Natural killer cell (primary cell): Measurements from ENCODE around the gene CBLB. TPM values are rescaled to one million over a fixed set of nuclear protein-coding genes. Genes with fewer than 3 reads are reported as not detected.

Experiments used
- ATAC-seq, 3 donors: fragments of 150-1000 bp in 2 of 3; fragments of 200-7000 bp in 1 of 3; cut with Tn5 transposase; 1 replicate in 1 of 3; 2 replicates in 2 of 3; pipeline ENCODE4 v1.10.0; 2021; ENCODE audit warnings: mild to moderate bottlenecking in 2 of 3, moderate library complexity in 2 of 3
- DNase-seq, 2 donors: peaks; one replicate each; pipeline versions ENCODE4 v3.0.0 to v3.0.0-alpha.2; 2013 to 2021; ENCODE audit warnings: mixed read lengths in 1 of 2
- H3K27ac ChIP-seq: one replicate; pipeline ENCODE4 v1.5.1; 2013; ENCODE audit warnings: mild to moderate bottlenecking, low read length
- H3K27me3 ChIP-seq: one replicate; pipeline ENCODE4 v1.6.1; 2013; ENCODE audit warnings: low read length; ENCODE audit not compliant: control insufficient read depth, insufficient read depth
- H3K36me3 ChIP-seq: one replicate; pipeline ENCODE4 v1.6.1; 2013; ENCODE audit warnings: low read length; ENCODE audit not compliant: control insufficient read depth, insufficient read depth
- H3K4me1 ChIP-seq: one replicate; pipeline ENCODE4 v1.6.1; 2013; ENCODE audit warnings: low read length; ENCODE audit not compliant: control insufficient read depth, insufficient read depth
- H3K4me3 ChIP-seq: one replicate; pipeline ENCODE4 v1.5.1; 2013; ENCODE audit warnings: low read length
- H3K9me3 ChIP-seq: one replicate; pipeline ENCODE4 v1.6.1; 2013; ENCODE audit warnings: low read length; ENCODE audit not compliant: control insufficient read depth, insufficient read depth
- H3K27ac Mint-ChIP-seq, 2 donors: one replicate each; pipeline ENCODE4 v1.8.0; 2022; ENCODE audit warnings: mild to moderate bottlenecking in 2 of 2, mixed read lengths in 2 of 2, moderate library complexity in 1 of 2
- H3K27me3 Mint-ChIP-seq, 2 donors: one replicate each; pipeline ENCODE4 v1.8.0; 2022; ENCODE audit warnings: low read depth in 2 of 2, mixed read lengths in 2 of 2
- H3K36me3 Mint-ChIP-seq: one replicate; pipeline ENCODE4 v1.8.0; 2022; ENCODE audit warnings: mixed read lengths
- H3K4me1 Mint-ChIP-seq, 2 donors: one replicate each; pipeline ENCODE4 v1.8.0; 2022; ENCODE audit warnings: mixed read lengths in 2 of 2
- H3K4me3 Mint-ChIP-seq: one replicate; pipeline ENCODE4 v1.8.0; 2022; ENCODE audit warnings: mild to moderate bottlenecking, moderate library complexity, mixed read lengths
- H3K9me3 Mint-ChIP-seq, 2 donors: one replicate each; pipeline ENCODE4 v1.8.0; 2022; ENCODE audit warnings: mixed read lengths in 2 of 2
- WGBS: methylation state at CpG from one replicate; pipeline ENCODE4 v1.1.7; 2013; ENCODE audit warnings: missing lambda C conversion rate; ENCODE audit not compliant: insufficient coverage; 5-methylcytosine and 5-hydroxymethylcytosine counted together
- intact Hi-C: fragments of 100-400 bp; cut with micrococcal nuclease; formaldehyde crosslinking; loops from one replicate; pipeline ENCODE4 v1.14.2; 2022
- total RNA-seq, 4 donors: library from RNA; stranded (reverse); fragments of 120-200 nt in 1 of 4; gene quantifications; one replicate each; pipeline versions ENCODE4 v1.2.3 to v1.2.4, GENCODE V29; 2013 to 2022
- TF ChIP-seq, protein P1 (sequence below): fragments of 200-600 bp; IDR thresholded peaks from one replicate; pipeline ENCODE4 v1.8.0; 2022; ENCODE audit warnings: antibody characterized with exemption

Gene CBLB
- total RNA-seq, 3 donors from 2014 or later (not counting 1 experiment from before 2014, with no cell fraction given): 180 to 287 (median 230) TPM

DNA sequence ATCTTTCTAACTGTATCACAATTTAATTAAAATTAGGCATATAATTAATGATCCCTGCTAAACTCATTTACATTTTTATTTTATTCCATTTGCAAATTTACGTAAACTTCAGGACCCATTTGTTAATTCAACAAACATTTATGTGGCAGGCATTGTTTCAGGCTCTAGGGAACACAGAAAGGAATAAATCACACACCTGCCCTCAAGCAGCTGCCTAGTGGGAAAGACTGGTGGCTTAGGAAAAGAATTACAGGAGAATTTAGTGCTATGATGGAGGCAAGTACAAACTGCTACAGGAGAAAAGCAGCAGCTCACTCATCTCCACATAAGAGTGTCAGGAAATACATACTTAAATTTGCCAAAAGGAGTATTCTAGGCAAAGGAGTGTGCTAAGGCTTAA is 11.2 kb downstream of the CBLB start:
- H3K36me3 ChIP-seq: peaks cover 55% of the 10 kb centered on the region
- WGBS: 100% methylated on average over 1 of the region's 1 CpG
- Mint-ChIP-seq H3K27me3 (no peaks in the 10 kb centered on the region), H3K27ac (peak overlapping the region; percentile 27 to 57), H3K9me3 (no peaks in the 10 kb centered on the region), H3K4me3 (peak overlapping the region; percentile 7), H3K36me3 (no peaks in the 10 kb centered on the region), H3K4me1 (peaks cover 30 to 50% of the 10 kb centered on the region in 2 donors)
- no peak overlapping the region for H3K4me3 ChIP-seq
- intact Hi-C loops: no loop called here
- H3K9me3 ChIP-seq: no peaks in the 10 kb centered on the region
- DNase-seq: no peak
- H3K27me3 ChIP-seq: no peaks in the 10 kb centered on the region
- no peak overlapping the region for H3K27ac ChIP-seq
- TF ChIP-seq, protein P1, sequence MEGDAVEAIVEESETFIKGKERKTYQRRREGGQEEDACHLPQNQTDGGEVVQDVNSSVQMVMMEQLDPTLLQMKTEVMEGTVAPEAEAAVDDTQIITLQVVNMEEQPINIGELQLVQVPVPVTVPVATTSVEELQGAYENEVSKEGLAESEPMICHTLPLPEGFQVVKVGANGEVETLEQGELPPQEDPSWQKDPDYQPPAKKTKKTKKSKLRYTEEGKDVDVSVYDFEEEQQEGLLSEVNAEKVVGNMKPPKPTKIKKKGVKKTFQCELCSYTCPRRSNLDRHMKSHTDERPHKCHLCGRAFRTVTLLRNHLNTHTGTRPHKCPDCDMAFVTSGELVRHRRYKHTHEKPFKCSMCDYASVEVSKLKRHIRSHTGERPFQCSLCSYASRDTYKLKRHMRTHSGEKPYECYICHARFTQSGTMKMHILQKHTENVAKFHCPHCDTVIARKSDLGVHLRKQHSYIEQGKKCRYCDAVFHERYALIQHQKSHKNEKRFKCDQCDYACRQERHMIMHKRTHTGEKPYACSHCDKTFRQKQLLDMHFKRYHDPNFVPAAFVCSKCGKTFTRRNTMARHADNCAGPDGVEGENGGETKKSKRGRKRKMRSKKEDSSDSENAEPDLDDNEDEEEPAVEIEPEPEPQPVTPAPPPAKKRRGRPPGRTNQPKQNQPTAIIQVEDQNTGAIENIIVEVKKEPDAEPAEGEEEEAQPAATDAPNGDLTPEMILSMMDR: no peak
- no peak for ATAC-seq
- peaks cover 13% of the 10 kb centered on the region for H3K4me1 ChIP-seq

DNA sequence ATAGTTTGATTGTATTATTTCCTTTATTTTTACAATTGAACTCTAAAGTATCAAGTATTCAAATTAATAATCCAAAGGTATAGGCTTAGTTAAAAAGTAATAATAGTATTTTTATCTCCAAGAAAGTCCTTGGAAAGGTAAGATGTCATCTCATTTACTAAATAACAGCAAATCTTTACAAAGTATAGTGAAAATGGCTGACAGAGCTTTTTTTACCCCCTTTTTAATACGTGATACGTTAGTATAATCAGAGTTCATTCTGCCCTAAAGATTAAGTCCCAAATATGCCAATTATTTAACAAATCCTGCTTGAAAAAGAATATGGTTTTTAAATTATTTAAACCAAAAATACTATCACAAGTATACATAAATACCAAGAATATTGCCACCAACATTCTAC is 12.2 kb downstream of the CBLB start:
- peaks cover 62% of the 10 kb centered on the region for H3K36me3 ChIP-seq
- intact Hi-C loops: no loop called here

DNA sequence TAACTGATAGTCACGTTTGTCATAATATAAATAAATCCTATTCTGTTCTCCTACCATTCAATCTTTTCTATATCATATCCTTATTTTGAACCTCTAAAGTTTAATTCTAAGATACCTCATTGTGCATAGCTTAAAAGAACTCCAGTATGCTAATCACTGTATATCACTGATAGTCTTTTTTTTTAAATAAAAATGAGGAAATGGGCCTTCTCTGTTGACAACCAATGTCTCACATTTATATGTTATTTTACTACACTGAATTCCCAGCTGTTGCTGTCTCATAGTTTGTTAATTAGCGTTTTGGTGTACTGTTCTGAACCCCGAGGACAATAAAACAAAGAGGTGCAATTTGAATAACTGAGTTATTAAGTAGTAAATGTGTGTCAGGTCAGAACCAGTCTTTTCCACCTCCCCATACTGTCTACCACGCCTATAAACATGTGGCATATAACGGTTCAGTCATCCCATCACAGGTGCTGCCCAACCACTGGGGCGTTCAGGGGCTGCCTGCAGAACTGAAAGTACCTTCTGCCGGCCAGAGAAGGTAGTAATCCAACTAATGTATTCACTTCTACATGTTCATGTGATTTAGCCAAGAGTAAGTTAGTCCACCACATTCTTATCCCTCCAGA is 14.9 kb downstream of the CBLB start:
- no peaks in the 10 kb centered on the region for H3K36me3 Mint-ChIP-seq
- Histone ChIP-seq H3K4me1 (peaks cover 12% of the 10 kb centered on the region), H3K27ac (peak overlapping the region; percentile 72), H3K4me3 (no peak overlapping the region), H3K36me3 (peaks cover 72% of the 10 kb centered on the region), H3K27me3 (no peaks in the 10 kb centered on the region), H3K9me3 (no peaks in the 10 kb centered on the region)
- WGBS: 30% methylated on average over 3 of the region's 7 CpGs
- ATAC-seq (peak; percentile 55 to 68 (median 64)), DNase-seq (peak in 1 of 2 donors; percentile 41)
- TF ChIP-seq, protein P1: no peak
- peak overlapping the region; percentile 58 to 63 for H3K27ac Mint-ChIP-seq
- peaks cover 42 to 63% of the 10 kb centered on the region in 2 donors for H3K4me1 Mint-ChIP-seq
- no peaks in the 10 kb centered on the region for H3K9me3 Mint-ChIP-seq
- intact Hi-C loops: no loop called here
- H3K27me3 Mint-ChIP-seq: no peaks in the 10 kb centered on the region
- H3K4me3 Mint-ChIP-seq: peak overlapping the region; percentile 6

More for the DNA sequence above, 12.2 kb downstream of the CBLB start:
- ATAC-seq (no peak), DNase-seq (no peak)
- peaks cover 30 to 50% of the 10 kb centered on the region in 2 donors for H3K4me1 Mint-ChIP-seq
- no peak overlapping the region for H3K4me3 Mint-ChIP-seq
- H3K9me3 ChIP-seq: no peaks in the 10 kb centered on the region
- H3K27ac Mint-ChIP-seq: peak overlapping the region in 1 of 2 donors; percentile 27
- H3K4me3 ChIP-seq: no peak overlapping the region
- H3K36me3 Mint-ChIP-seq: no peaks in the 10 kb centered on the region
- H3K27me3 Mint-ChIP-seq: no peaks in the 10 kb centered on the region
- H3K9me3 Mint-ChIP-seq: no peaks in the 10 kb centered on the region
- TF ChIP-seq, protein P1: no peak
- peaks cover 12% of the 10 kb centered on the region for H3K4me1 ChIP-seq
- H3K27ac ChIP-seq: no peak overlapping the region
- WGBS: 100% methylated on average over 2 of the region's 2 CpGs
- H3K27me3 ChIP-seq: no peaks in the 10 kb centered on the region

DNA sequence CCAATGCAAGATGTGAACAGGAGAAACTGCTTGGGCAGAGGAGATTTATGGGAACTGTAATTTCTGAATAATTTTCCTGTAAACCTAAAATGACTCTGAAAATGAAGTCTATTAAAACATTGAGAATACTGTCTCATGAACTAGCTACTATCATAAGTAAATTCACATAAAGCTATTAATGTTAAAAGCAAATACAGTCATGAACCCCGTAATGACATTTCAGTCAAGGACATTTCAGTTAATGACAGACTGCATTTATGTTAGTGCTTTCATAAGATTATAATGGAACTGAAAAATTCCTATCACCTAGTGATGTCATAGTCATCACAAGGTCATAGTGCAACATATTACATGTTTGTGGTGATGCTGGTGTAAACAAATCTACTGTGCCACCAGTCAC is 17.2 kb downstream of the CBLB start:
- Mint-ChIP-seq H3K4me3 (no peak overlapping the region), H3K36me3 (no peaks in the 10 kb centered on the region), H3K4me1 (peaks cover 56 to 72% of the 10 kb centered on the region in 2 donors), H3K27me3 (no peaks in the 10 kb centered on the region), H3K27ac (peak overlapping the region; percentile 2 to 80), H3K9me3 (no peaks in the 10 kb centered on the region)
- Histone ChIP-seq H3K27ac (no peak overlapping the region), H3K4me1 (peaks cover 9% of the 10 kb centered on the region), H3K36me3 (peaks cover 63% of the 10 kb centered on the region), H3K9me3 (no peaks in the 10 kb centered on the region), H3K27me3 (no peaks in the 10 kb centered on the region), H3K4me3 (no peak overlapping the region)
- TF ChIP-seq, protein P1: no peak
- peak in 2 of 3 donors; percentile 35 to 46 for ATAC-seq
- WGBS: no CpG with 5 or more reads among the region's 1 CpG
- intact Hi-C loops: no loop called here
- no peak for DNase-seq
